Measurements from ENCODE around the gene CPSF3. TPM values are rescaled to one million over a fixed set of nuclear protein-coding genes. Genes with fewer than 3 reads are reported as not detected.

Gene CPSF3
- total RNA-seq, 6 donors from 2014 or later, result 11.3 to 41.0 (median 22.5) TPM

GRCh38 chr2:9390991-9391390 is 32.5 kb upstream of the CPSF3 start:
- H3K27me3 ChIP-seq, result no peaks in the 10 kb centered on the region
- no peaks in the 10 kb centered on the region for H3K9me3 ChIP-seq
- no peak for ATAC-seq (ENCODE audit: low FRiP score in 2 of 2)
- H3K4me1 ChIP-seq, result peaks cover 0 to 4% (median 0%) of the 10 kb centered on the region in 4 donors
- no peak overlapping the region for H3K4me3 ChIP-seq
- peak in 1 of 2 donors; percentile 29 for DNase-seq
- WGBS, 2 donors, result 88 to 89% methylated on average over 19 of the region's 19 CpGs
- no peak overlapping the region for H3K27ac ChIP-seq
- H3K36me3 ChIP-seq, result peaks cover 0 to 76% (median 29%) of the 10 kb centered on the region in 4 donors
- TF ChIP-seq POLR2A (IDR thresholded peaks at IDR 0.05) (no peak), EP300 (IDR thresholded peaks at IDR 0.05) (no peak), CTCF (IDR thresholded peaks at IDR 0.05) (no peak), POLR2AphosphoS5 (IDR thresholded peaks at IDR 0.05) (no peak)

DNA sequence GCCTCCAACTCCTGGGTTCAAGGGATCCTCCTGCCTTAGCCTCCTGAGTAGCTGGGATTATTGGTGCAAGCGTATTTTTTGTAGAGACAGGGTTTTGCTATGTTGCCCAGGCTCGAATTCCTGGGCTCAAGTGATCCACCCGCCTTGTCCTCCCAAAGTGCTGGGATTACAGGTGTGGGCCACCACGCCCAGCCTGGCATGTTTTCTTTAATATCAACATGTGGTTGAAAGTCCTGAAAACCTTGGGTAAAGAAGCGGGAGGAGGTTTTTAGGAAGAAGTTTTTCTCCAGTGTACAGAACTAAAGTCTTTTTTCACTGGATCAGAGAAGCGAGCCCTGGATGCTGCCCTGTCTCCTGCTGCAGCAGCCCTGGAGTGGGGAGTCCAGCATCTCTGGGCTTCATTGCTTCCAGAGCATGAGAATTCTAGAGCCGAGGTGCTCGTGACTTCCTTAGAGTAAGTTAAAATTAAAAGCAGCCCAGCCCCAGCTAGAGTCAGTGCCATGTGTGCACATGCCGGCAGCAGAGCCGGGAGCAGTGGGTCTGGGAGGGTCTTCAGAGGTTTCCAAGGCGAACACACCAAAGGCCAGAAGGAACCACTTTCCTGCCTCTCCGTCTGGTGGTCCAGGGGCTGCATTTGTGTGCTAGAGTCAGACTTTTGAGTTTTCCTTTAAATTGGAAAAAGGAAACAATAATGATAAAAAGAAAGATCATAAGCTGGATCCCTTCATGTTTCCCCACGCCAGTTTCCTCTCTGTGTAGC is 31.3 kb upstream of the CPSF3 start:
- Histone ChIP-seq H3K36me3 (peaks cover 0 to 72% (median 29%) of the 10 kb centered on the region in 4 donors), H3K27ac (no peak overlapping the region), H3K4me1 (no peaks in the 10 kb centered on the region), H3K27me3 (no peaks in the 10 kb centered on the region), H3K9me3 (no peaks in the 10 kb centered on the region), H3K4me3 (no peak overlapping the region)
- DNase-seq, result no peak
- TF ChIP-seq POLR2AphosphoS5 (IDR thresholded peaks at IDR 0.05) (no peak), EP300 (IDR thresholded peaks at IDR 0.05) (no peak), CTCF (IDR thresholded peaks at IDR 0.05) (no peak), POLR2A (IDR thresholded peaks at IDR 0.05) (no peak)
- no peak for ATAC-seq (ENCODE audit: low FRiP score in 2 of 2)
- 91% methylated on average over 13 of the region's 13 CpGs for WGBS, 2 donors

- H3K36me3 ChIP-seq, result peaks cover 0 to 69% (median 27%) of the 10 kb centered on the region in 4 donors
- H3K4me3 ChIP-seq, result no peak overlapping the region
- H3K4me1 ChIP-seq, result no peaks in the 10 kb centered on the region
- ATAC-seq (ENCODE audit: low FRiP score in 2 of 2) (peak in 1 of 2 donors; percentile 18), DNase-seq (peak in 1 of 2 donors; percentile 82)
- H3K27me3 ChIP-seq, result no peaks in the 10 kb centered on the region
- TF ChIP-seq POLR2AphosphoS5 (IDR thresholded peaks at IDR 0.05) (no peak), EP300 (IDR thresholded peaks at IDR 0.05) (no peak), POLR2A (IDR thresholded peaks at IDR 0.05) (no peak), CTCF (IDR thresholded peaks at IDR 0.05) (no peak)
- 80 to 92% methylated on average over 17 to 28 of the region's 28 CpGs for WGBS, 2 donors
- H3K9me3 ChIP-seq, result no peaks in the 10 kb centered on the region
- no peak overlapping the region for H3K27ac ChIP-seq
These were observed 30.3 kb upstream of the CPSF3 start for GRCh38 chr2:9392898-9393765.

GRCh38 chr2:9394816-9395215 is 28.6 kb upstream of the CPSF3 start:
- no peak overlapping the region for H3K27ac ChIP-seq
- no peak for DNase-seq
- WGBS, 2 donors, result 90 to 95% methylated on average over 12 to 15 of the region's 15 CpGs

More at GRCh38 chr2:9394816-9395215, 28.6 kb upstream of the CPSF3 start:
- H3K36me3 ChIP-seq, result peaks cover 0 to 54% (median 23%) of the 10 kb centered on the region in 4 donors
- TF ChIP-seq EP300 (IDR thresholded peaks at IDR 0.05) (no peak), POLR2A (IDR thresholded peaks at IDR 0.05) (no peak), POLR2AphosphoS5 (IDR thresholded peaks at IDR 0.05) (no peak), CTCF (IDR thresholded peaks at IDR 0.05) (no peak)
- ATAC-seq (ENCODE audit: low FRiP score in 2 of 2), result no peak
- no peaks in the 10 kb centered on the region for H3K27me3 ChIP-seq
- peaks cover 0 to 5% (median 0%) of the 10 kb centered on the region in 4 donors for H3K4me1 ChIP-seq
- no peak overlapping the region for H3K4me3 ChIP-seq
- H3K9me3 ChIP-seq, result no peaks in the 10 kb centered on the region
